Measurements from ENCODE around the gene SNAPC4. TPM values are rescaled to one million over a fixed set of nuclear protein-coding genes. Genes with fewer than 3 reads are reported as not detected.
"Not testable (repeated sequence)": the region's sequence is repeated elsewhere in the genome, so short reads cannot be mapped to it uniquely, and the experiment has no call there.

The SNAPC4 gene
- total and polyA plus RNA-seq, 4 donors, result 5.7 to 17.9 (median 10.5) TPM

GRCh38 chr9:136353088-136353487 lies 46.9 kb downstream of the SNAPC4 start:
- no peaks in the 10 kb centered on the region for H3K9me3 ChIP-seq (ENCODE audit: control insufficient read depth, insufficient read depth, low read length)
- H3K4me1 ChIP-seq (ENCODE audit: control insufficient read depth, insufficient read depth, low read length), result peaks cover 26% of the 10 kb centered on the region
- no peak overlapping the region for H3K27ac ChIP-seq (ENCODE audit: low read depth, low read length)
- 88% methylated on average over 11 of the region's 11 CpGs for WGBS (ENCODE audit: insufficient coverage)
- DNase-seq (ENCODE audit: low read depth in 4 of 6, low spot score in 6 of 6), result no peak
- H3K36me3 ChIP-seq (ENCODE audit: control insufficient read depth, insufficient read depth, low read length), result peaks cover 96% of the 10 kb centered on the region
- H3K4me3 ChIP-seq (ENCODE audit: low read depth, low read length), result no peak overlapping the region
- H3K27me3 ChIP-seq (ENCODE audit: control insufficient read depth, insufficient read depth, low read length), result no peaks in the 10 kb centered on the region

DNA sequence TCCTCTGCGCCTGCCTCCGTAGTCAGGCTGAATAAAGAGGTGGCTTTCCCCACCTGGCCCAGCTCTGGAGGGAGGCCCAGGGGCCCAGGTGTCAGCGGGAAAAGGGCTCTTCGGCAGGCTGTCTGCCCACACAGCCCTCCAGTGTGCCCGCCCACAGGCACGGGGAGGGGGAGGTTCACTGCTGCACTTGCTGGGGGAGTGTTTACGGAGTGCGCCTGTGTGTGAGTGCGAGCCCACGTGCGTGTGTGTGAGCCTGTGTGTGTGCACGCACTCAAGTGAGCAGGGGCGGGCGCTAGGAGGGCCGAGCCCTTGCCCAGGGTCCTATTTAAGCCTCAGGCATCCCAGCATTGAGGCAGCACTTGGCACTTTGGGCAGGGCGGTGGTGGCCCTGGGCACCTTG lies 47.3 kb downstream of the SNAPC4 start:
- 78% methylated on average over 16 of the region's 16 CpGs for WGBS (ENCODE audit: insufficient coverage)
- Histone ChIP-seq H3K4me3 (ENCODE audit: low read depth, low read length) (no peak overlapping the region), H3K36me3 (ENCODE audit: control insufficient read depth, insufficient read depth, low read length) (peaks cover 96% of the 10 kb centered on the region), H3K27ac (ENCODE audit: low read depth, low read length) (no peak overlapping the region), H3K4me1 (ENCODE audit: control insufficient read depth, insufficient read depth, low read length) (peaks cover 30% of the 10 kb centered on the region), H3K27me3 (ENCODE audit: control insufficient read depth, insufficient read depth, low read length) (no peaks in the 10 kb centered on the region), H3K9me3 (ENCODE audit: control insufficient read depth, insufficient read depth, low read length) (no peaks in the 10 kb centered on the region)
- no peak for DNase-seq (ENCODE audit: low read depth in 4 of 6, low spot score in 6 of 6)

DNA sequence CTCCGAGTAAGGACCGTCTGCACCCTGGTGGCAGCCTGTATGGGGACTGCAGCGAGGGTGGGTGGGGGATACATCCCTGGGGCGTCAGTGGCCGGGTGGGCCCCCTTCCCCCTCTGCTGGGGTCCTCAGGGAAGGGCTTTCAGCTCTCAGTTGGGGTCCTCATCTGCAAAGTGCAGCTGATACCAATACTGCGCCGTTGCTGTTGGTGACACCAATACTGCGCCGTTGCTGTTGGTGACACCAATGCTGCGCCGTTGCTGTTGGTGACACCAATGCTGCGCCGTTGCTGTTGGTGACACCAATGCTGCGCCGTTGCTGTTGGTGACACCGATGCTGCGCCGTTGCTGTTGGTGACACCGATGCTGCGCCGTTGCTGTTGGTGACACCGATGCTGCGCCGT lies 48.1 kb downstream of the SNAPC4 start:
- not testable (repeated sequence) for DNase-seq (ENCODE audit: low read depth in 4 of 6, low spot score in 6 of 6); H3K4me3 ChIP-seq (ENCODE audit: low read depth, low read length); H3K27me3 ChIP-seq (ENCODE audit: control insufficient read depth, insufficient read depth, low read length); H3K27ac ChIP-seq (ENCODE audit: low read depth, low read length); H3K9me3 ChIP-seq (ENCODE audit: control insufficient read depth, insufficient read depth, low read length)
- 96% methylated on average over 9 of the region's 24 CpGs for WGBS (ENCODE audit: insufficient coverage)
- Histone ChIP-seq H3K4me1 (ENCODE audit: control insufficient read depth, insufficient read depth, low read length) (peaks cover 38% of the 10 kb centered on the region), H3K36me3 (ENCODE audit: control insufficient read depth, insufficient read depth, low read length) (peaks cover 94% of the 10 kb centered on the region)

GRCh38 chr9:136351252-136351800 lies 48.6 kb downstream of the SNAPC4 start:
- peaks cover 44% of the 10 kb centered on the region for H3K4me1 ChIP-seq (ENCODE audit: control insufficient read depth, insufficient read depth, low read length)
- no peak overlapping the region for H3K27ac ChIP-seq (ENCODE audit: low read depth, low read length)
- no peaks in the 10 kb centered on the region for H3K9me3 ChIP-seq (ENCODE audit: control insufficient read depth, insufficient read depth, low read length)
- H3K36me3 ChIP-seq (ENCODE audit: control insufficient read depth, insufficient read depth, low read length), result peaks cover 94% of the 10 kb centered on the region
- H3K27me3 ChIP-seq (ENCODE audit: control insufficient read depth, insufficient read depth, low read length), result no peaks in the 10 kb centered on the region
- no peak for DNase-seq (ENCODE audit: low read depth in 4 of 6, low spot score in 6 of 6)
- no peak overlapping the region for H3K4me3 ChIP-seq (ENCODE audit: low read depth, low read length)
- WGBS (ENCODE audit: insufficient coverage), result 84% methylated on average over 11 of the region's 11 CpGs

Other genes starting within 250 kb of the SNAPC4 start
- gene LHX3, start 195.0 kb downstream of the SNAPC4 start, total RNA-seq, result under 1 TPM in 1 of 2 donors, not detected in 1; 0.50 TPM
- gene LHX3, start 195.0 kb downstream of the SNAPC4 start, polyA plus RNA-seq (ENCODE audit: insufficient read length in 2 of 2), result 1 to 10 TPM; 1.5 to 2.7 TPM
- gene QSOX2, start 154.4 kb downstream of the SNAPC4 start, total RNA-seq, result 10 to 100 TPM in 1 of 2 donors, 1 to 10 TPM in 1; 7.2 to 10.5 TPM
- gene QSOX2, start 154.4 kb downstream of the SNAPC4 start, polyA plus RNA-seq (ENCODE audit: insufficient read length in 2 of 2), result 10 to 100 TPM; 16.8 to 17.0 TPM
- gene CCDC187, start 96.1 kb downstream of the SNAPC4 start, total RNA-seq, result under 1 TPM; 0.10 to 0.33 TPM
- under 1 TPM; 0.05 to 0.21 TPM for gene CCDC187, start 96.1 kb downstream of the SNAPC4 start, polyA plus RNA-seq (ENCODE audit: insufficient read length in 2 of 2)
- gene GPSM1, start 72.6 kb downstream of the SNAPC4 start, total RNA-seq, result 10 to 100 TPM; 29.2 to 71.5 TPM
- 100 to 1,000 TPM; 113 to 116 TPM for gene GPSM1, start 72.6 kb downstream of the SNAPC4 start, polyA plus RNA-seq (ENCODE audit: insufficient read length in 2 of 2)
- 10 to 100 TPM in 1 of 2 donors, 1 to 10 TPM in 1; 6.2 to 35.6 TPM for gene DNLZ, start 36.4 kb downstream of the SNAPC4 start, total RNA-seq
- 10 to 100 TPM; 29.1 to 29.5 TPM for gene DNLZ, start 36.4 kb downstream of the SNAPC4 start, polyA plus RNA-seq (ENCODE audit: insufficient read length in 2 of 2)
- gene CARD9, start 26.5 kb downstream of the SNAPC4 start, total RNA-seq, result 1 to 10 TPM; 2.3 to 2.4 TPM
- gene CARD9, start 26.5 kb downstream of the SNAPC4 start, polyA plus RNA-seq (ENCODE audit: insufficient read length in 2 of 2), result 1 to 10 TPM; 3.3 to 3.4 TPM
- 10 to 100 TPM; 22.9 to 33.7 TPM for gene ENTR1, start 10.4 kb upstream of the SNAPC4 start, total RNA-seq
- 10 to 100 TPM; 51.7 to 69.7 TPM for gene ENTR1, start 10.4 kb upstream of the SNAPC4 start, polyA plus RNA-seq (ENCODE audit: insufficient read length in 2 of 2)
- 10 to 100 TPM; 22.8 to 35.0 TPM for gene PMPCA, start 10.5 kb upstream of the SNAPC4 start, total RNA-seq
- gene PMPCA, start 10.5 kb upstream of the SNAPC4 start, polyA plus RNA-seq (ENCODE audit: insufficient read length in 2 of 2), result 10 to 100 TPM; 54.3 to 57.4 TPM
- gene INPP5E, start 39.7 kb upstream of the SNAPC4 start, total RNA-seq, result 10 to 100 TPM in 1 of 2 donors, 1 to 10 TPM in 1; 7.7 to 13.3 TPM
- gene INPP5E, start 39.7 kb upstream of the SNAPC4 start, polyA plus RNA-seq (ENCODE audit: insufficient read length in 2 of 2), result 10 to 100 TPM; 33.4 to 33.5 TPM
- 10 to 100 TPM; 25.1 to 29.9 TPM for gene SEC16A, start 82.9 kb upstream of the SNAPC4 start, total RNA-seq
- 10 to 100 TPM; 60.3 to 60.9 TPM for gene SEC16A, start 82.9 kb upstream of the SNAPC4 start, polyA plus RNA-seq (ENCODE audit: insufficient read length in 2 of 2)
- gene NOTCH1, start 145.9 kb upstream of the SNAPC4 start, total RNA-seq, result 10 to 100 TPM; 28.2 to 37.8 TPM
- 10 to 100 TPM; 62.2 to 75.9 TPM for gene NOTCH1, start 145.9 kb upstream of the SNAPC4 start, polyA plus RNA-seq (ENCODE audit: insufficient read length in 2 of 2)